Left lung (tissue), 10 donors: ENCODE data around the gene HARS2. TPM values are rescaled to one million over a fixed set of nuclear protein-coding genes. Genes with fewer than 3 reads are reported as not detected.
"Not testable (repeated sequence)": the region's sequence is repeated elsewhere in the genome, so short reads cannot be mapped to it uniquely, and the experiment has no call there.

ENCODE experiments used
- ATAC-seq: fragments of 200-7000 bp; cut with Tn5 transposase; one replicate; pipeline ENCODE4 v1.9.1; 2020; ENCODE audit warnings: moderate library complexity
- DNase-seq, 4 donors: peaks; one replicate each; pipeline ENCODE4 v3.0.0-alpha.2; 2013 to 2020
- H3K27ac ChIP-seq, 2 donors: fragments of 200-600 bp; sonication (generic) in 1 of 2; one replicate each; pipeline versions ENCODE4 v1.5.0 to v1.8.0; 2020 to 2021
- H3K27me3 ChIP-seq, 2 donors: fragments of 200-600 bp; sonication (generic) in 1 of 2; one replicate each; pipeline versions ENCODE4 v1.5.0 to v1.8.0; 2020 to 2021
- H3K36me3 ChIP-seq, 2 donors: fragments of 200-600 bp; sonication (generic) in 1 of 2; one replicate each; pipeline versions ENCODE4 v1.5.0 to v1.8.0; 2020 to 2021
- H3K4me1 ChIP-seq, 2 donors: fragments of 200-600 bp; one replicate each; pipeline ENCODE4 v1.8.0; 2021
- H3K4me3 ChIP-seq, 2 donors: fragments of 200-600 bp; sonication (generic) in 1 of 2; one replicate each; pipeline versions ENCODE4 v1.5.0 to v1.8.0; 2020 to 2021; ENCODE audit warnings: mild to moderate bottlenecking in 1 of 2
- H3K9me3 ChIP-seq, 2 donors: fragments of 200-600 bp; sonication (generic) in 1 of 2; one replicate each; pipeline versions ENCODE4 v1.5.0 to v1.8.0; 2020 to 2021
- intact Hi-C, 2 donors: fragments of 100-400 bp; cut with DNase I; formaldehyde crosslinking; loops; one replicate each; pipeline versions ENCODE4 v1.11.2 to v1.14.2; 2022
- polyA plus RNA-seq, 6 donors: library from polyadenylated mRNA; unstranded; fragments of 120-200 nt; gene quantifications; one replicate each; pipeline ENCODE4 v1.2.1, GENCODE V29; 2013; ENCODE audit not compliant: insufficient read length in 6 of 6
- total RNA-seq, 2 donors: library from RNA; stranded (reverse); fragmentation: NEBNext Ultra II Directional; extraction: Animal tissue kit (Norgen Biotek cat#: 25700); gene quantifications; one replicate each; pipeline ENCODE4 v1.2.1, GENCODE V29; 2021
- TF ChIP-seq, protein P1 (sequence below), 2 donors: fragments of 200-600 bp; sonication (generic) in 1 of 2; IDR thresholded peaks; one replicate each; pipeline versions ENCODE4 v1.5.0 to v1.8.0; 2021; ENCODE audit warnings: antibody characterized with exemption in 2 of 2
- donor health status: DM: no; HTN: yes; CAD: no.
- donor health status: DM: no; HTN: no; CAD: no.

HARS2 gene
- total and polyA plus RNA-seq, 8 donors, result 23.4 to 57.4 (median 50.1) TPM

DNA sequence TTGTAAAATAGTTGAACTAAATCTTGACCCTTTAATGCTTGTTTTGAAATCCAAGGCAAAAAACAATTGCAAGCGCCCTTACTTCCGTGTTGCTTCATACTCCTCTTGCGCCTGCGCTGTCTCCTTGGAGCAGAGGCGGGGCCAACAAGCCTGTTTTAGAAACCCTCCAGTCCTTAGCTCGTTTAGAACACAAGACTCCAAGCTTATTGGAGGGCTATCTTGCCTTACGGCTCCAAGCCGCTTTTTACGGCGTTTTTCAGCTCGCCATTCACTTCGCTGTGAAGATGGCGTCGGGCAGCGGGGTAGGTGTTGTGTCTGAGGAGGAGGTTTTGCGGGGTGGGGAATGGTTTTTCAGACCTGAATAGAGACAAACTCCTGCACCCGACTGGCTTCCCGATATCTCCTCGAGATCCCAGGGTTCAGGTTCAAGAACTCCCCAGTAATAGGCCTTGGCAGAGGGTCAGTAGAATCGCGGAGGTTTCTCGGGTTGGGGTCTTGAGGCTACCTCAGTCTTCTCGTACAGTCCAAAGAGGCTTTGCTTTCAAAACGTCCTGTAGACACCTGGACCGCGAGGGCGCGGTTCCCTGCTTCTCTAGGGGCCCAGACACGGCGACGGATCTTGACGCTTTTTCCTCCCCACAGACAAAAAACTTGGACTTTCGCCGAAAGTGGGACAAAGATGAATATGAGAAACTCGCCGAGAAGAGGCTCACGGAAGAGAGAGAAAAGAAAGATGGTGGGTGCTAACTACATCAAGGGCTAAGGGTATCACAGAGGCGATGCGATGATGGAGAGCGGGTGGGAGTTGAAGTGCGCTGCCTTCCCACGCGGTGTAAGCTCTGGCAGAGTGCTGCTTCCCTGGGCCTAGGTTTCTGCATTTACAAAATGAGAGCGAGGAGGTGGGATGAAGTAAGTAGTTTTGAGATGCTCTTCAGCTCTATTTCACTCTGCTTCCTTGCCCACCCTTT is 9.2 kb downstream of the HARS2 start, which contains the start of gene ZMAT2:
Gene ZMAT2 (plus strand): TSS at position 271 of the 968 bp plus-strand sequence. CDS start 14 bp downstream, at position 285.
- peak; percentile 99 for ATAC-seq
- no peaks in the 10 kb centered on the region for H3K27me3 ChIP-seq
- peaks cover 0 to 85% of the 10 kb centered on the region in 2 donors for H3K36me3 ChIP-seq
- no peaks in the 10 kb centered on the region for H3K9me3 ChIP-seq
- TF ChIP-seq, protein P1, sequence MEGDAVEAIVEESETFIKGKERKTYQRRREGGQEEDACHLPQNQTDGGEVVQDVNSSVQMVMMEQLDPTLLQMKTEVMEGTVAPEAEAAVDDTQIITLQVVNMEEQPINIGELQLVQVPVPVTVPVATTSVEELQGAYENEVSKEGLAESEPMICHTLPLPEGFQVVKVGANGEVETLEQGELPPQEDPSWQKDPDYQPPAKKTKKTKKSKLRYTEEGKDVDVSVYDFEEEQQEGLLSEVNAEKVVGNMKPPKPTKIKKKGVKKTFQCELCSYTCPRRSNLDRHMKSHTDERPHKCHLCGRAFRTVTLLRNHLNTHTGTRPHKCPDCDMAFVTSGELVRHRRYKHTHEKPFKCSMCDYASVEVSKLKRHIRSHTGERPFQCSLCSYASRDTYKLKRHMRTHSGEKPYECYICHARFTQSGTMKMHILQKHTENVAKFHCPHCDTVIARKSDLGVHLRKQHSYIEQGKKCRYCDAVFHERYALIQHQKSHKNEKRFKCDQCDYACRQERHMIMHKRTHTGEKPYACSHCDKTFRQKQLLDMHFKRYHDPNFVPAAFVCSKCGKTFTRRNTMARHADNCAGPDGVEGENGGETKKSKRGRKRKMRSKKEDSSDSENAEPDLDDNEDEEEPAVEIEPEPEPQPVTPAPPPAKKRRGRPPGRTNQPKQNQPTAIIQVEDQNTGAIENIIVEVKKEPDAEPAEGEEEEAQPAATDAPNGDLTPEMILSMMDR (IDR thresholded peaks at IDR 0.05), result no peak
- peak within 1 kb of the TSS; percentile 20 to 80 for H3K27ac ChIP-seq
- intact Hi-C loops, result no loop called here
- H3K4me1 ChIP-seq, result peaks cover 6 to 20% of the 10 kb centered on the region in 2 donors
- peak; percentile 91 to 97 (median 95) for DNase-seq
- peak within 1 kb of the TSS; percentile 85 to 91 for H3K4me3 ChIP-seq

DNA sequence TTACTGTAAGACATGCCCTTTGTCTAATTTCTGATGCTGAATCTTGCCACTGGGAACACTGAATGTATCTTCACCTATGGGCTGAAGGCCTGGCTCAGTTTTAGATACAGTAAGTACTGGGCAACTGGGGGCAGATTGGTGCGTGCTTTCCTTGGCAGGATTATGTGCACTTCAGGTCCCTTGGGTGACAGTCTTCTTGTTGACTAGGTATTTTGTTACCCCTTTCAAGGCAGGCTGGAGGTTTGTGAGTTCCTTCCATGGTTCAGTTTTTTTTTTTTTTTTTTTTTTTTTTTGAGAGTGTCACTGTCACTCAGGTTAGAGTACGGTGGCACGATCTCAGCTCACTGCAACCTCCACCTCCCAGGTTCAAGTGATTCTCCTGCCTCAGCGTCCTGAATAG is 16.6 kb downstream of the HARS2 start:
- DNase-seq (no peak), ATAC-seq (no peak)
- no peaks in the 10 kb centered on the region for H3K27me3 ChIP-seq
- peaks cover 0 to 49% of the 10 kb centered on the region in 2 donors for H3K36me3 ChIP-seq
- intact Hi-C loops, result no loop called here
- H3K4me1 ChIP-seq, result peaks cover 0 to 10% of the 10 kb centered on the region in 2 donors
- H3K9me3 ChIP-seq, result no peaks in the 10 kb centered on the region
- H3K27ac ChIP-seq, result no peak overlapping the region
- H3K4me3 ChIP-seq, result no peak overlapping the region
- TF ChIP-seq, protein P1 (IDR thresholded peaks at IDR 0.05), result no peak

DNA sequence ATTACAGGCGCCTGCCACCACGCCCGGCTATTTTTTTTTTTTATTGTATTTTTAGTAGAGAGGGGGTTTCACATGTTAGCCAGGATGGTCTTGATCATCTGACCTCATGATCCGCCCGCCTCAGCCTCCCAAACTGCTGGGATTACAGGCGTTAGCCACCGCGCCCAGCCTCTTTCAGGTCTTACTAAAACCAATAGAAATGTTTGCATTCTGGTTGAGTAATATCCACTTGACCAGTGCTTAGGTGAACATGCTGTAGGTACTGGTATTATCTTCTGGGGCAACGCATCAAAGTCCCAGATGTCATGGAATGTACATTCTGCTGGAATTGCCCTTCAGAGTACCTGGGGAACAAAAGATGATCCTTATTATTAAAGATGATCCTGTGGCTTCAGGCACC is 17.5 kb downstream of the HARS2 start:
- ATAC-seq, H3K9me3 ChIP-seq, H3K27me3 ChIP-seq, intact Hi-C loops, DNase-seq, H3K27ac ChIP-seq, H3K4me3 ChIP-seq: not testable (repeated sequence)
- peaks cover 0 to 40% of the 10 kb centered on the region in 2 donors for H3K36me3 ChIP-seq
- peaks cover 0 to 10% of the 10 kb centered on the region in 2 donors for H3K4me1 ChIP-seq

DNA sequence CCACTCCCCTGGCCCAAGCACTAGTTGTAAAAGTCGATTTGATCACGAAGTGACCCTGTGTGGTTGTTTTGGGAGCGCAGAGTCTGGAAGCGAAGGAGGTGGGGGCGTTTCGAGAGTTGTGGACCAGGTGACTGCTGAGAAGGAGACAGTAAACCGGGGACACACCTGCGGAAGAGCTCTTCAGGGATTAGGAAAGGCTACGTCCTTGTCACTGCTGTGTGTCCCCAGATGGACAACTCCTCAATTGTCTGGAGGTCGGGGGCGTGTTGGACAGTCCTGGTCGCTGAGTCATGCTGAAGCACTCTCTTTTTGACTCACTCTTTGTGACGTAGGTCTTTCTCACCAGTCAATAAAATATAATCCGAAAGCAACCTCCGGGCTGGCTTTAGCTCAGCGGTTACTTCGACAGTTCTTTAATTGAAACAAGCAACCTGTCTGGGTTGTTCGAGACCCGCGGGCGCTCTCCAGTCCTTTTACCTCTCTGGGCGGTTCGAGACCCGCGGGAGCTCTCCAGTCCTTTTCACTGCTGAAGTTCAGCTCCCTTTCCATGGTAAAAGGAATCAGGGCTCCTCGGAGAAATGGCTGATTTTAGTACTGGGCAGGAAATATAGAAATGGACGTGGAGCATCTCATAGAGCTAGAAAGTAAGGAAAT is 19.8 kb downstream of the HARS2 start:
- Histone ChIP-seq H3K36me3 (peaks cover 0 to 17% of the 10 kb centered on the region in 2 donors), H3K27ac (peak overlapping the region; percentile 90 to 93), H3K9me3 (no peaks in the 10 kb centered on the region), H3K4me3 (peak overlapping the region; percentile 47 to 67), H3K27me3 (no peaks in the 10 kb centered on the region), H3K4me1 (peaks cover 0 to 10% of the 10 kb centered on the region in 2 donors)
- intact Hi-C loops, result no loop called here
- TF ChIP-seq, protein P1 (IDR thresholded peaks at IDR 0.05), result no peak
- DNase-seq, result peak; percentile 83 to 91 (median 90)
- ATAC-seq, result peak; percentile 93

DNA sequence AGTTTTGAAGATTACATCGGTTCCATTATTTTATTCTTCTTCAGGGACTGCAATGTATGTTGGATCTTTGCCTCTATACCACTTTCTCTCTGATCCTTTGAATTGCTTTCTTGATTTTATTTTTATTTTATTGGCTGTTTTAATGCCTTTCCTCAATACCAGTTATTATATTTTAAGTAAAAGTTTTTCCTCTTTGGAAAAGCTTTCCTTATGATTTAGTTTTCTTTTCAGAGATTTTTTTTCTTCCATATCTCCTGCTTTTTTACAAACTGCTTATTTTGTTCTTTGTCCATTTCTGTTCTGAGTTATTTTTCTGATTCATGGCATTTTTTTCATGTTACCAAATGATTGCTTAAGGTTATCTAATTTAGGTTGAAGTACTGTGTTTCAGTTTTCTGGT is 20.5 kb downstream of the HARS2 start:
- intact Hi-C loops, result no loop called here
- TF ChIP-seq, protein P1 (IDR thresholded peaks at IDR 0.05), result no peak
- Histone ChIP-seq H3K9me3 (no peaks in the 10 kb centered on the region), H3K36me3 (peaks cover 0 to 10% of the 10 kb centered on the region in 2 donors), H3K27me3 (no peaks in the 10 kb centered on the region), H3K4me1 (peaks cover 0 to 10% of the 10 kb centered on the region in 2 donors), H3K4me3 (peak overlapping the region in 1 of 2 donors; percentile 67), H3K27ac (peak overlapping the region; percentile 90 to 93)
- ATAC-seq (no peak), DNase-seq (no peak)
